Chondrocyte (in vitro differentiated cells): Measurements from ENCODE around the gene GNAI2. TPM values are rescaled to one million over a fixed set of nuclear protein-coding genes. Genes with fewer than 3 reads are reported as not detected.

Experiments
- DNase-seq: peaks from one replicate; pipeline ENCODE4 v3.0.0; 2021; ENCODE audit warnings: mixed read lengths, low spot score
- H3K27ac Mint-ChIP-seq: one replicate; pipeline ENCODE4 v1.8.0; 2021; ENCODE audit warnings: mild to moderate bottlenecking, moderate library complexity, mixed read lengths; ENCODE audit not compliant: unreplicated experiment
- H3K27me3 Mint-ChIP-seq: 2 replicates; pipeline ENCODE4 v1.8.0; 2021; ENCODE audit warnings: low read depth, mixed read lengths
- H3K36me3 Mint-ChIP-seq: 2 replicates; pipeline ENCODE4 v1.8.0; 2021; ENCODE audit warnings: low read depth, mixed read lengths
- H3K4me1 Mint-ChIP-seq: 2 replicates; pipeline ENCODE4 v1.8.0; 2021; ENCODE audit warnings: low read depth, mild to moderate bottlenecking, mixed read lengths
- H3K4me3 Mint-ChIP-seq: one replicate; pipeline ENCODE4 v1.8.0; 2021; ENCODE audit warnings: mild to moderate bottlenecking, moderate library complexity, mixed read lengths; ENCODE audit not compliant: unreplicated experiment
- H3K9me3 Mint-ChIP-seq: 2 replicates; pipeline ENCODE4 v1.8.0; 2021; ENCODE audit warnings: low read depth, mixed read lengths
- CTCF ChIP-seq: fragments of 200-600 bp; sonication (generic); IDR thresholded peaks from 2 replicates; pipeline ENCODE4 v1.5.0; 2021; ENCODE audit warnings: antibody characterized with exemption, mild to moderate bottlenecking, moderate library complexity
- total RNA-seq: library from RNA; stranded (reverse); gene quantifications from 3 replicates; pipeline ENCODE4 v1.2.1, GENCODE V29; 2021

GNAI2 gene
- total RNA-seq, 1 donor from 2014 or later, result 444 TPM

- no peaks in the 10 kb centered on the region for H3K9me3 Mint-ChIP-seq
- no peak for DNase-seq
- no peak overlapping the region for H3K4me3 Mint-ChIP-seq
- TF ChIP-seq CTCF, result no peak
- no peaks in the 10 kb centered on the region for H3K27me3 Mint-ChIP-seq
- no peaks in the 10 kb centered on the region for H3K4me1 Mint-ChIP-seq
- no peak overlapping the region for H3K27ac Mint-ChIP-seq
- H3K36me3 Mint-ChIP-seq, result no peaks in the 10 kb centered on the region
These were observed 21.2 kb upstream of the GNAI2 start for GRCh38 chr3:50214824-50215223.

- DNase-seq, result no peak
- H3K4me1 Mint-ChIP-seq, result no peaks in the 10 kb centered on the region
- no peak for TF ChIP-seq CTCF
- H3K4me3 Mint-ChIP-seq, result no peak overlapping the region
- no peak overlapping the region for H3K27ac Mint-ChIP-seq
- H3K27me3 Mint-ChIP-seq, result no peaks in the 10 kb centered on the region
- H3K36me3 Mint-ChIP-seq, result no peaks in the 10 kb centered on the region
- no peaks in the 10 kb centered on the region for H3K9me3 Mint-ChIP-seq
These were observed 20.5 kb upstream of the GNAI2 start for GRCh38 chr3:50215529-50215928.

- no peak for DNase-seq
- Mint-ChIP-seq H3K27me3 (no peaks in the 10 kb centered on the region), H3K9me3 (no peaks in the 10 kb centered on the region), H3K4me1 (no peaks in the 10 kb centered on the region), H3K27ac (no peak overlapping the region), H3K4me3 (no peak overlapping the region), H3K36me3 (no peaks in the 10 kb centered on the region)
- TF ChIP-seq CTCF, result no peak
These were observed 18.3 kb upstream of the GNAI2 start for GRCh38 chr3:50217681-50218080.

- Mint-ChIP-seq H3K27ac (no peak overlapping the region), H3K4me1 (no peaks in the 10 kb centered on the region), H3K36me3 (no peaks in the 10 kb centered on the region), H3K9me3 (no peaks in the 10 kb centered on the region), H3K4me3 (no peak overlapping the region), H3K27me3 (peaks cover 2% of the 10 kb centered on the region)
- TF ChIP-seq CTCF, result no peak
- no peak for DNase-seq
These were observed 17.6 kb upstream of the GNAI2 start for GRCh38 chr3:50218448-50218847.

GRCh38 chr3:50219285-50219684, 16.7 kb upstream of the GNAI2 start:
- H3K36me3 Mint-ChIP-seq, result no peaks in the 10 kb centered on the region
- H3K4me1 Mint-ChIP-seq, result no peaks in the 10 kb centered on the region
- no peak overlapping the region for H3K27ac Mint-ChIP-seq
- no peak for DNase-seq
- H3K9me3 Mint-ChIP-seq, result no peaks in the 10 kb centered on the region
- TF ChIP-seq CTCF, result no peak
- H3K27me3 Mint-ChIP-seq, result peaks cover 5% of the 10 kb centered on the region
- H3K4me3 Mint-ChIP-seq, result no peak overlapping the region
